Head of caudate nucleus (tissue), 42 donors: Measurements from ENCODE around the gene DOCK3.
"Not testable (repeated sequence)": the region's sequence is repeated elsewhere in the genome, so short reads cannot be mapped to it uniquely, and the experiment has no call there.

Experiments used
- DNase-seq, 42 donors: peaks; one replicate each; pipeline versions ENCODE4 v3.0.0 to v3.0.0-alpha.2; 2020 to 2021; ENCODE audit warnings: mixed read lengths in 7 of 42
- intact Hi-C: fragments of 100-400 bp; cut with DNase I; formaldehyde crosslinking; loops from one replicate; pipeline ENCODE4 v1.15.0; 2022

DOCK3 gene

DNA sequence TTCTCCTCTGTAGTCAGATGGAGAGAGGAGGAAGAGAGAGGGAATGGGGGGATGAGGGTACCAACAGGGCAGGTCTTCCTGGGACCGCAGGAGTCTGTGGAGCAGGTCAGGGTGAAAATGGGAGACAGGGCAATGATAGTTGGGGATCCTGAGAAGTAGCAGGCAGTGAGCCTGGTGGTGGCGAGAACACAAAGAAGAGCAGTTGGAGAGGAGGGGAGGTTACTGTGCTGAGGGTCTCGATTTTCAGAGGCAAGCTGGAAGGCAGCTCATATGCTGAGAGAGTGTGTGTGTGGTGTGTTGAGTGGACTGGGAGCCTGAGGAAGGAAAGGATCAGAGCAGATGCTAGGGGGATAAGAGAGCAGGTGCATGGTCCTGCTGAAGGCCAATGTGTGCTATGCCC is 2.1 kb upstream of the DOCK3 start:
- intact Hi-C loops, result loop anchor here (5.0 to 10.0 kb wide), 2 partner anchors 55 to 712 kb away; partner anchors contain the start of genes MANF and MAPKAPK3
- DNase-seq, result no peak

DNA sequence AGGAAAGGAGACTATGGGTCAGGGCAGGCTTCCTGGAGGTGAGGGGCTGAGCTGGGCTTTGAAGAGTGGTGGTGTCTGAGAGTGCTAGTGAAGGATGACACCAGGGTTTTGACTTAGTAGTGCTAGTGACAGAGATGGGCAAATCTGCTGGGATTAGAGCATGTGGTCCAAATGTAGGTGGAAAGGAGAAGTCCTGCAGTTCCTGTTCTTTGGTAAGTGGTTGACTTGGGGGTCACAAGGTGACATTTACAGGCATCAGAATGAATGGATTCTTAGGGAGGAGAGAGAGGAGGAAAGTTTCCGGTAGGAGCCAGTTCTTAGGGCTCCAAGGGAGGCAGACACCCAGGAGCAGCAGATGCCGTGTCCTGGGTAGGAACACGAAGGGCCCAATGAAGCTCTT is 796 bp upstream of the DOCK3 start:
- intact Hi-C loops, result loop anchor here (5.0 to 10.0 kb wide), 2 partner anchors 57 to 711 kb away; partner anchors contain the start of genes MANF and MAPKAPK3
- no peak for DNase-seq

DNA sequence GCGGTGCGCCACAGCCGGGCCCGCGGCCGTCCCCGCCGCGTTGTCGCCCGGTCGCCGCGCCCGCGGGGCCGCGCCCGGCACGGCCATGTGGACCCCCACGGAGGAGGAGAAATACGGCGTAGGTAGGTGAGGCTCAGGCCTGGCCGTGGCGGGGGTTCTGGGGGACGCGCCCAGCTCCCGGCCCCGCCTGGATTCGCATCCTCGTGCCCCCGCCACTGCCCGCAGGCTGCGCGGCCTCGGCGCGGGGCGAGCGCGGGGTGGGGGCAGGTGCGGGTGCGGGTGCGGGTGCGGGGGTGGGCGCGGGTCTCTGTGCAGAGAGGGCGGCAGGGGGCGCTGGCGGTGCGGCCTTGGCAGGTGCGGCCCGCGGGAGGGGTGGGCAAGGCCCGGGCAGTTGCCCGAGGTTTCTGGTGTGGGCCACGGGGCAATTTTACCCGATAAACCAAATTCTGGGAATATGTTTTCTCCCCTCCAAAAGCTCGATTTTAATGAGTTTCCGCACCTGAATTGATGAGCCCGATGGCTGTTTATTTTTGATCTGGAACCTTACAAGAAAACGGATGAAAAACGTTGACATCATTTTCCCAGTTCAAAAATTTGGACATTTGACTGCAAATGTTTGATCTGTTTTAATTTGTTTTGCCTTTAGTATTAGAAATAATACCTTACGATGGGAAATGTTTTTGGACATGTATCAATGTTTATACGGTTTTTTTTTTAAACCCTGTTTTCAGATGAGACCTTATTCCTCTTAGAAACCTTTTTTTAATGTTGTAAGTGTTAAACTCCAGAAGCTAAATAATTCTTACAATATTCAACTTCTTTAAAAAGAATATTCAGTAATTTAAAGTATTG is 678 bp downstream of the DOCK3 start:
- peak; percentile 69 to 94 (median 88) for DNase-seq
- intact Hi-C loops, result loop anchor here (10.0 kb wide), 1 partner anchor 709 kb away; the partner anchor contains the start of gene MANF

DNA sequence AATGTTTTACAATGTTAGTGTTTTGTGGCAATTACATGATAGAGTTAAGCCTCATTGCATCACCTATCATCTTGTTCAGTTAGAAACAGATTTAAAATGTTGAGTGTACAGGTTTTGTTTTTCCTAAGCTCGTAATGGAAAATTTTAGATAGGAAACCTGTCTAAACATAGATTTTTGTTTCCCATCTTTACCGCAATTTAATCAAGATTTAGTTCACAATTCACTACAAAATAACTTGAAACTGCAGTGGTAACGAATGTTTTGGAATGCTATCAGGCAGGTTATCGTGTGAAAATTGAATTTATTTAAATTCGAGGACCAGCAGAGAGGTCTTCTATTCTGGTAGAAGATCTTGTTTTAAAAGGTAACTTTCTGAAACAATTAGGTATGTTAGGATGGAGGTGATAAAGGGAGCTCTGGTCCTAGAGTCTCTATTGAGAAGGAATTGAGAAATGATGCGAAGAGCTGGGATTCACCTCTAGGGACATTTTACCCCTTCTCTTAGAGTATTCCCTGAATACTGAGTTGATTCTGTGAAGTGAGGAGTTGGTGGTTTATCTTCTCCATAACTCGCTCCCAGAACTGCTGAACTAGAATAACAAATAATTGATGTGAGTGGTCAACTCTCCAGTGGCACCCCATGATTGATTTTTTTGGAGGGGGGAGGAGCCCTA is 1.4 kb downstream of the DOCK3 start:
- DNase-seq, result peak in 1 of 42 donors; percentile 8
- intact Hi-C loops, result loop anchor here (10.0 kb wide), 1 partner anchor 709 kb away; the partner anchor contains the start of gene MANF

DNA sequence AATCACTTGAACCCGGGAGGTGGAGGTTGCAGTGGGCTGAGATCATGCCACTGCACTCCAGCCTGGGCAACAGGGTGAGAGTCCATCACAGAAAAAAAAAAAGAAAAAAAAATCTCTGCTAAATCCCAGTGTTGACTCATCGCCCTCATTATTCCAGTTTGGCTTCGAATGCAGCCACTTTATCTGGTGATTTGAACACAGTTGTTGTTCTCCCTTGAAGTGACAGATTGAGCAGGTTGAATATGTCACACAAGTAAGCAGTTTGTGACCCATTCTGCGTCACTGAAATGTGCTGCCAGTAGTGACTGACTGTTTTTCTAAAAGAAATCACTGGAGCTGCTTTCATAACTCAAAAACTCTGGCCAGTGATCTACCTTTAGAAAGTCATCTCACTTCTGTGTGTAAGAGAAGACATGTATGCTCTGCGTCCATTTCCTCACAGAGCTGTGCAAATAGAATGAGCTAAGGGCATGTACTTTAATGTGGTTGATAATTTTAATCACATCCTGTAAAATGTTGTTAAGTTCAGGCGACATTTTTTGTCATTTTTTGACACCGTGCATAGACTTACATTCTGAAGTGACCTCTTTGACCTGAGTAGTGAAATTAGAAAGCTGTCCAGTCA is 12.5 kb downstream of the DOCK3 start:
- peak in 3 of 42 donors; percentile 16 to 29 (median 29) for DNase-seq
- intact Hi-C loops, result no loop called here

DNA sequence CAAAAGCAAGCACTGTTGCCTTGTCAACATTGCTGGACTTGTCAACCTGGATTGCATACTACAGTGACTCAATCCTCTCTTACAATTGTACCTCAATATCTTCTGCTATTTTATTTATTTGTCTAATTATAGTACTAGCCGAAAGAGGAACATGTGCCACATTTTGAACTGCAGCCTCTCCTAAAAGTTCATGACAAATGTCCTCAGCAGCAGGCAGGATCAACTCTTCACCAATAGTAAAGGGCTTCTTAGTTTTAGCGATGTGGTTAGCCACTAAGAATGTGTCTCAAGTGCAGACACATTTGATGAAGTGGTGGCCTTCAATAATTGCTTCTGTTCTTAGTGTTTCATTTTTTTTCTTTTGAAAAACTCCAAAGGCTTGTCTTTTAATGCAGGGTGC is 13.2 kb downstream of the DOCK3 start:
- DNase-seq, result no peak
- intact Hi-C loops, result no loop called here

DNA sequence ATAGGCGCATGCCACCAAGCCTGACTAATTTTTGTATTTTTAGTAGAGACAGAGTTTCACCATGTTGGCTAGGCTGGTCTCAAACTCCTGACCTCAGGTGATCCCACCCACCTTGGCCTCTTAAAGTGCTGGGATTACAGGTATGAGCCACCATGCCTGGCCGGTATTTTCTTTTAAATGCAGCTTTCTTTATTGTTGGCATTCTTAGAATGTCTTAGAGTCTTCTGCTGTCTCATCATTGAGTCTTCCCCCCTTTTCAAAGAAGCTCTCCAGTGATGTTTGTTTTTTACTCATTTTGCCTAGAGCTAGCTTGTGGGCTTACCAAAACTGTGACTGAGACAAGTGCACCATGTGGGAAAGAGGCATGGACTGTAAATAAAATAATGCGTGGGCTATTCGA is 13.9 kb downstream of the DOCK3 start:
- intact Hi-C loops, DNase-seq: not testable (repeated sequence)

DNA sequence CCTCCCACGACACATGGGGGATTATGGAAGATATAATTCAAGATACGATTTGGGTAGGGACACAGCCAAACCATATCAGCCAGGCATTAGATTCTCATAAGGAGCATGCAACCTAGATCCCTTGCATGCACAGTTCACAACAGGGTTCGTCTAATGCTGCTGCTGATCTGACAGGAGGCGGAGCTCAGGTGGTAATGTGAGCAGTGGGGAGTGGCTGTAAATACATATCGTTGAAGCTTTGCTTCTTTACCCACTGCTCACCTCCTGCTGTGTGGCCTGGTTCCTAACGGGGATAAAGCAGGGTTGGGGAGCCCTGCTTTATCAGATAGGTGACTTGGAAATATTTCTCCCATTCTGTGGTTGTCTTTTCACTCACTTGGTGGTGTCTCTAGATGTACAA is 14.8 kb downstream of the DOCK3 start:
- intact Hi-C loops, result no loop called here
- no peak for DNase-seq

DNA sequence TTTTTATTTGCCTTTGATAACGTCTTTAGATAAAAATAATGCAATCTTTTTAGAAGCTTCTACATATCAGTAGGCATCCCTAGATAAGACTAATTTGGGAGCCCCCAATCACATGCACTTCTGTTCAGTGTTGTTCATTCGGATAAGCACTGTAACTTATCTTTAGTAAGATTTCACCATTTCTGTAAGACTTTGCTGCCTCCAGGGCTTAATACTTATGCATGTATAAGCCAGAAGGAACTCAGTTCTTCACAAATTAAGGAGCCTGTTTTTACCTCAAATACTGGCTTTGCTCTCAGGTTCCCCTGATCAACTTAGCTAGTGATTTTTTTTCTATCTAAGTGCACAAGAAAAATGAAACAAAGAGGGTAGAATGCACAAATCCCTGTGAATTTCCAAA is 20.3 kb downstream of the DOCK3 start:
- DNase-seq, result no peak
- intact Hi-C loops, result no loop called here

DNA sequence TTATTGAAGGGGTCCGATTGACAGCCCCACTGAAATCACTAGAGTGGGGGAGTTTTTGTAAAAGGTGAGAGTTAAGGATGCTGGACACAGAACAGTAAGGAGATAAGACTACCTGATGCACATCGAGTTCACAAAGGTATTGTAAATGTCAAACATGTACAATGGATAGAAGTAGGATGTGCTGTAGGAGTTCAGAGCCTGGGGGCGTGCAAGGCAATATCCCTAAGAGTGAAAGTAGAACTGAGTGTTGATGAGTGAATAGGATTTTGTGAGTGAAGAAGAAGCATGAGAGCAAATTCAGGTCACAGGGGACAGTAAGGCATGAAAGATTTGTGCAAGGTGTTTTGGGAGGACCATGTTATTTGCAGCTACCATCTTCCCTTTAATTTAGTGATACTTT is 21.5 kb downstream of the DOCK3 start:
- peak in 17 of 42 donors; percentile 12 to 70 (median 35) for DNase-seq
- intact Hi-C loops, result no loop called here

DNA sequence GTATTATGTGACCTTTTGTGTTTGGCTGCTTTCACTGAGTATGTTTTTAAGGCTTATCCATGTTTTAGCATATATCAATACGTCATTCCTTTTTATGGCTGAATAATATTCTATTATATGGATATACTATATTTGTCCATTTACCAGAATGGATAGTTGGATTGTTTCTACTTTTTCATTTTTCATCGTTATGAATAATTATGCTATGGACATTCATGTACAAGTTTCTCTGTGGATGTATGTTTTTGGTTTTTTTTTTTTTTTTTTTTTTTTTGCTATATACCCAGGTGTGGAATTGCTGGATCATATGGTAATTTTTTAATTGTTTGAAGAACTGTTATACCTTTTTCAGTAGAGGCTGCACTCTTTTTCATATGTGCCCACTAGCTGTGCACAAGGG is 23.5 kb downstream of the DOCK3 start:
- intact Hi-C loops, result no loop called here

DNA sequence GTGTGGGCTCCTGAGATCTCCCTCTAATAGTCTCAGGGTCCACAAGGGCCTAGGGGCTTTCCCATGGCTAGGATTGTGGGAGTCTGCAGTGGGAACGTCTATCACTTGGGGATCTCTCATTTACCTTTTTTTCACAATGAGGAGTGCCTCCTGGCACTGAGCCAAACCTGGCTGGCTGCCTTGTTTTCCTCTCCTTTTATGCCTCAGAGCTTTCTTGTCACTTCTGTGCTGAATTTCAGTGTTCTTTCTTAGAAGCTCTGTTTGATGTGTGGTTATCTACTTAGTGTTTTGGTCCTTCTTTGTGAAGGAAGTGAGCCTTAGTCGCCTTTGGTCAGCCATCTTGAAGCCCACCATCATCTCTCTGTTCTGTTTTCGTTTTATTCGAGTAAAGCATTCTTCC is 33.9 kb downstream of the DOCK3 start:
- intact Hi-C loops, result no loop called here
- DNase-seq, result peak in 32 of 42 donors; percentile 10 to 67 (median 34)

More for the DNA sequence above, 23.5 kb downstream of the DOCK3 start:
- DNase-seq, result no peak

DNA sequence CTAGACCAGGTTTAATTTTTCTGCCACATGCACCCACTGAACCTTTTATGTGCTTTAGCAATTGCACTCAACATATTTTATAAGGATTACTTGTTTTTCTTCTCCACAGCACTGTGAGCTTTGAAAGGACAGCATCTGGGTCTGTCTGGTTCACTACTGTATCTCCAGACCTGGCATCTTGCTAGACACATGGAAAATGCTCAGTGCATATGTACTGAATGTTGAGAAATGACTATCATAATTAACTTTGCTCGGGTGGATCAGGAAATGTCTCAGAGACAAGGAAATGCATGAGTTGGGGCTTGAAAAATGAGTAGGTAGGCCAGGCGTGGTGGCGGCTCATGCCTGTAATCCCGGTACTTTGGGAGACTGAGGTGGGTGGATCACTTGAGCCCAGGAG is 40.2 kb downstream of the DOCK3 start:
- intact Hi-C loops, result no loop called here
- DNase-seq, result peak in 4 of 42 donors; percentile 13 to 22 (median 15)

DNA sequence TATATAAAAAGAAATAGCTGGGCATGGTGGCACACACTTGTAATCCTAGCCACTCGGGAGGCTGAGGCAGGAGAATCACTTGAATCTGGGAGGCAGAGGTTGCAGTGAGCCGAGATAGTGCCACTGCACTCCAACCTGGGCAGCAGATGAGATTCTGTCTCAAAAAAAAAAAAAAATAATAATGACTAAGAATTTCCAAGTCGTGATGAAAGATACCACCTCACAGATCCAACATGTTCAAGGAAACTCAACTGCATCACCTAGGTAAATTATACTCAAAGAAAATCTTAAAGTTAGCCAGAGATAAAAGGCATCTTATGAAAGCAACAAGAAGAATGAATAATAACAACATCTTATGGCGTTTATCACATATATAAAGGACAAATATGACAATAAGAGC is 50.1 kb downstream of the DOCK3 start:
- no peak for DNase-seq
- intact Hi-C loops, result no loop called here

DNA sequence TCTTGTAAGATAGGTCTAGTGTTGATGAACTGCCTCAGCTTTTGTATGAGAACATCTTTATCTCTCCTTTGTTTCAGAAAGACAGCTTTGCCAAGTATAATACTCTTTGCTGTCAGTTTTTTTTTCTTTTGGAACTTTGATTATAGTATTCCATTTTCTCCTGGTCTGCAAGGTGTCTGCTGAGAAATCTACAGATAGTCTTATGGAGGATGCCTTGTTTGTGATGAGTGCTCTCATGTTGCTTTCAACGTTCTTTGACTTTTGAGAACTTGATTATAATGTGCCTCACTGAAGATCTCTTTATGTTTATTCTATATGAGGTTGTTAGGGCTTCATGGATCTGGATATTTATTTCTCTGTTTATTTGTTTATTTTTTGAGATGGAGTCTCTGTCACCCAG is 60.3 kb downstream of the DOCK3 start:
- no peak for DNase-seq
- intact Hi-C loops, result no loop called here

DNA sequence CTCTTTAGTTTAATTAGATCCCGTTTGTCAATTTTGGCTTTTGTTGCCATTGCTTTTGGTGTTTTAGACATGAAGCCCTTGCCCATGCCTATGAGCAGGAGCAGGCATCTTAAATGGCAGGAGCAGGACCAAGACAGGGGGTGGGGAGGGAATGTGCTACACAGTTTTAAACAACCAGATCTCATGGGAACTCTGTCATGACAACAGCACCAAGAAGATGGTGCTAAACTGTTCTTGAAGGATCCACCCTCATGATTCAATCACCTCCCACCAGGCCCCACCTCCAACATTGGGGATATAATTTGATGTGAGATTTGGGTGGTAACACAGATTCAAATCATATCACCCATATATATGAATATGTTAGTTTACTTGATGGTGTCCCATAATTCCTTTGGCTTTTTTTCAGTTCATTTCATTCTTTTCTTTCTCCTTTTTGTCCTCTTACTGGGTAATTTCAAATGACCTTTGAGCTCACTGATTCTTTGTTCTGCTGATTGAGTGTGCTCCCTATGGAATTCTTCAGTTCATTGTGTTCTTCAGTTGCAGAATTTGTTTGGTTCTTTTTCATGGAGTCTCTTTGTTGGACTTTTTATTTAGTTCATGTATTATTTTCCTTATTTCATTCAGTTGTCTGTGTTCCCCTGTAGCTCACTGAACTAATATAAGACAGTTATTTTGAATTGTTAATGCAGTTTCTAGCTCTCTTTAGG is 62.6 kb downstream of the DOCK3 start:
- DNase-seq, result peak in 3 of 42 donors; percentile 15 to 18 (median 17)
- intact Hi-C loops, result no loop called here

DNA sequence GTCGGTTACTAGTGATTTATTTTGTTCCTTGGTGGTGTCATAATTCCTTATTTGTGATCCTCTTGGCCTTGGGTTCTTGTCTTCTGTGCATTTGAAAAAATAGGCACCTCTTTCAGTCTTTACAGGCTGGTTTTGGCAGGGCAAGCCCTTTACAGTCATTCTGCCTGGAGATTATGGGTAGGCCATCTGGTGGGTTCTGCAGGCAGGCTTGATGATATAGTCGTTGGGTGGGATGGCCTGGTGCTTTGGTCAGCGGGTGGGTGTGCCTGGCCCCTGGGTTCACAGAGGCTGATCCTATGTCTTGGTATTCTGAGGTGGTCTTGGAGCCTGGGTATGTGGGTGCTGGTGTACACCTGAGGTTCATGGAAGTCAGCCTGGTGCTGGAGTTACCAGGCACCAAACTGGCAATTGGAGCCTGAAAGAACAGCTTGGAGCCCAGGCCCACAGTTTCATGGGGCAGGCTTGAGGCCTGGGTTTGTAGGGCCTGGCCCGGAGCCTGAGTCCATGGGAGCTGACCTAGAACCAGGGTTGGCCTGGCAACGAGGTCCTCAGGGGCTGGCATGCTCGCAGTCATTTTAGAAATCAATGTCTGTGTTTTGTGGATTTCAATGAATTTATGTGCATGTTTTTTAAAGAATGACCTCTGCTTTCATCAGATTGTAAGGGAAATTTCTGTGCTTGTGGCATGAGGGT is 63.3 kb downstream of the DOCK3 start:
- peak in 18 of 42 donors; percentile 4 to 48 (median 16) for DNase-seq
- intact Hi-C loops, result no loop called here

DNA sequence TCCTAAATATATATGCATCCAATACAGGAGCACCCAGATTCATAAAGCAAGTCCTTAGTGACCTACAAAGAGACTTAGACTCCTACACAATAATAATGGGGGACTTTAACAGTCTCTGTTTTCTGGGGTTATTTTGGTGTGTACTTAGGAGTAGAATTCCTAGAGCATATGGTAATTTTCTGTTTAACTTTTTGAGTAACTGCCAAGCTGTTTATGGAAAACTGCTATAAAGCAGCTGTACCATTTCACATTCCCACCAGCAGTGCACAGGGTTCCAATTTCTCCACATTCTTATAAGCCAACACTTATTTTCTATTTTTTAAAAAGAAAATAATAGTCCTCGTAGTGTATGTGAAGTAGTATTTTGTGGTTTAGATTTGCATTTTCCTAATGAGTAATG is 68.9 kb downstream of the DOCK3 start:
- intact Hi-C loops, result no loop called here
- DNase-seq, result no peak

DNA sequence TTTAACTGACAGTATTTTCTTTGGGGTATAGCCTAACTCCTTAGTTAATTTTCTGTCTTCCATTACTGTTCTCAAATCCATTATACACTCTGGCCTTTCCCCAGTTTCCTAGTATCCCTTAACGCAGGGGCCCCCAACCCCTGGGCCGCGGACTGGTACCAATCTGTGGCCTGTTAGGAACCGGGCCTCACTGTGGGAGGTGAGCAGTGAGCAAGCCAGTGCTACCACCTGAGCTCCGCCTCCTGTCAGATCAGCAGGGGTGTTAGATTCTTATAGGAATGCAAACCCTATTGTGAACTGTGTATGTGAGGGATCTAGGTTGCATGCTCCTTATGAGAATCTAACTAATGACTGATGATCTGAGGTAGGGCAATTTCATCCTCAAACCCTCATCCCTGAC is 75.1 kb downstream of the DOCK3 start:
- intact Hi-C loops, result no loop called here
- no peak for DNase-seq
